GDM1 (cell line): Measurements from ENCODE around the gene RIC1.
A peak's percentile ranks its signal among the peaks of the same experiment; 100 is the strongest.
"Not testable (repeated sequence)": the region's sequence is repeated elsewhere in the genome, so short reads cannot be mapped to it uniquely, and the experiment has no call there.

ENCODE experiments used
- DNase-seq: peaks from one replicate; lab custom pipeline; 2025; lab: John Stamatoyannopoulos, UW

Gene RIC1

GRCh38 chr9:5628530-5629311, at the start of gene RIC1:
Gene RIC1 (plus strand): TSS chr9:5629107. CDS start chr9:5629310, 203 bp downstream.
- DNase-seq: peak; percentile 94

- DNase-seq: no peak
These were observed 49.0 kb upstream of the RIC1 start for GRCh38 chr9:5579881-5580280.

DNA sequence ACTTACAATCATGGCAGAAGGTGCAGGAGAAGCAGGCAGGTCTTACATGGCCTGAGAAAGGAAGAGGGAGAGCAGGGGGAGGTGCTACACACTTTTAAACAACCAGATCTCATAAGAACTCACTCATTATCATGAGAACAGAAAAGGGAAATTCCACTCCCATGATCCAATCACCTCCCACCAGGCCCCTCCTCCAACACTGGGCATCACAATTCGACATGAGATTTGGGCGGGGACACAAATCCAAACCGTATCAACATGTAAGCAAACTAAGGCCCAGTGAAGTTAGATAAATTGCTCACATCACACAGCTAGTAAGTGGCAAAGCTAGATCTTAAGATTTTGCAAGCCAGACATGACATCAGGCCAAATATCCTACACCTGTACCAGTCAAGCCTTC, 48.3 kb upstream of the RIC1 start:
- DNase-seq: no peak

DNA sequence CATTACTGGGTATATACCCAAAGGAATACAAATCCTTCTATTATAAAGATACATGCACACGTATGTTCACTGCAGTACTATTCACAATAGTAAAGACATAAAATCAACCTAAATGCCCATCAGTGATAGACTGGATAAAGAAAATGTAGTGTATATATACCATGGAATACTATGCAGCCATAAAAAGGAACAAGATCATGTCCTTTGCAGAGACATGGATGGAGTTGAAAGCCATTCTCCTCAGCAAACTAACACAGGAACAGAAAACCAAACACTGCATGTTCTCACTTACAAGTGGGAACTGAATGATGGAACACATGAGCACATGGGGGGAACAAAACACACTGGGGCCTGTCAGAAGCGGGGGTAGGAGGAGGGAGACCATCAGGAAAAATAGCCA, 47.2 kb upstream of the RIC1 start:
- not testable (repeated sequence) for DNase-seq

DNA sequence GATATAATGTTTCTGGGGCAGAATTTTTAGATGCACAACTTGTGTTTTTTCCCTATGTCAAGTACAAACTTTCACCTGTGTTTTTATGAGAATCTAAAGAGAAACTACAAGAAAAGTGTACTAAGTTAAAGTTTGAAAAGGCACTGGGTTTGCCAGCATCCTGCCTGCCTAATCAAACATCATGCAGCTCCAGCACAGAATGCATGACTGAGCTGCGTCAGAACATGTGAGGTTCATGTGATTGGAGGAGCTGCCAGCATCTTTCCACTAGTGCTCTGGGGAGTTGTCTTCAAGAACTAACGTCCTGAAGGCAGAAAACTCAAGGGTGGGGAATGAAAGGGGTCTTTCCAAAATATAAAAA, 46.1 kb upstream of the RIC1 start:
- no peak for DNase-seq

DNA sequence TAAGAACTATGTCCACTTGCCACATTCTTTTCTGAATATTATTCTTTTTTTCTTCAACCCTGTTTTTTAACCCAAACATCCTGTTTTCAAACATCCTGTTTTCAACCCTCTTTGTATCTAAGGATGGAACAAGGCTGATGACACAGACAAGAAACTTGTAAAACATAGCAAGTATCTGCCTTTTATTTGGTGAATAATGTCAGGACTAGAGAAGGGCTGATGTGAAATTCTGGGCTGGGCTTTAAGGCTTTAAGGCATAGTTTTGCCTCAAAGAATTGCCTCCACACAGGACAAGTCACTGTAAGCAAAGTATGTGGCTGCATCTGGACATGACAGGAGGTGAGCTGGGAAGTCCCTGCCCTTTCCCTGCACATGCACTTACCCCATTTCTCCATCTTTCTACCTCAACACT, 42.5 kb upstream of the RIC1 start:
- no peak for DNase-seq

DNA sequence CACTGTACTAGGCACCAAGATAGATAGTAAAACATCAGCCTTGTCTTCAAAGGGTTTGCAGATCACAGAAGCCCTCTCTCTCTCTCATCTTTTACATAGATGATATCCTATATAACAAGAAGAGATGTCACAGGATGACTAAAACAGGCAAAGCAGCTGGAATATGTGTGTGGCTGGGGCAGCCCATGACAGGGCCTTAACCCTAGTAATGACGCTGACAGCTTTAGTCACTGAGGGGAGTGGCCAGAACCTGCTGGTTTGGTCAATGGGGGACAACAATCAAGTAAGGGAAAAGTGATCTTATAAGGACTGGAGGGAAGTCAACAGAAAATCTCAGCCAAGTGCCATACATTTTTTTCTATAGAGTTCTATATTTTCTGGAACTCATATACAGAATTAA, 41.9 kb upstream of the RIC1 start:
- DNase-seq: no peak

- no peak for DNase-seq
These were observed 36.7 kb upstream of the RIC1 start for GRCh38 chr9:5592231-5592630.

GRCh38 chr9:5592904-5593303, 36.0 kb upstream of the RIC1 start:
- DNase-seq: no peak

GRCh38 chr9:5593904-5594303, 35.0 kb upstream of the RIC1 start:
- no peak for DNase-seq

DNA sequence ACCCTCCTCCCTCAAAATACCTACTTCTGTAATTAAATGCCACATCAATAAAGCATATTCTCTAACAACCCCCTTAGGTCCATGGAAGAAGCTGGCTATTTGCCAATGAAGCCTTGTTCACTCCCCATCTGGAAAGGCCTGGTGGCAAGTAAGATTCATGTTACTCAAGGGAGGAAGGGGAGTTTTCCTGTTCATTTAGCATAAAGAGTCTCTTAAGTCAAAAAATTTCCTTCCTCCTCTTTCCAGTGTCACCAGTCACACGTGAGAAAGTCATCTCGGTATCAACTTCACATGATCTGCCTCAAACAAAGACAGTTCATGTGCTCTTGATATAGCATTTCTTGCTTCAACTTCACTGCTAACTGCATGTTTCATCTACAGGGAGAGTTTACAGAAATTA, 32.7 kb upstream of the RIC1 start:
- no peak for DNase-seq

- DNase-seq: no peak
These were observed 20.3 kb upstream of the RIC1 start for GRCh38 chr9:5608298-5609225.

DNA sequence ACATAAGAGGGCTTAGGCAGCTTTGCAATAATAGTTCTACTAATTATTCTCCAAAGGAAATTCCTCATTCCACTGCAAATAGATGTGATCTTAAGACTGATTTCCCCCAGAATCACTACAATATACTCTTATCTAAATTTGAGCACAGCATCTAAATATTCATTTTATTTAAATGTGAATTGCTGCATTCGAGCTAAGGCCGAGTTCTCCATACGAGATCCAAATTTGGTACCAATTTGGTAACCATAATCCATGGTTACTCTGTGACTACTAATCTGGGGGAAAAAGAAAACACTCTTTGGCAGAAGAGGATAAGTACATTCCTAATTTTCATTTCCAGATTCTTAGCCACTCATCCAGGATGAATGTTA, 19.7 kb upstream of the RIC1 start:
- DNase-seq: no peak

GRCh38 chr9:5610491-5610890, 18.4 kb upstream of the RIC1 start:
- no peak for DNase-seq

GRCh38 chr9:5611321-5612184, 17.4 kb upstream of the RIC1 start:
- DNase-seq: no peak

GRCh38 chr9:5612185-5612530, 16.7 kb upstream of the RIC1 start:
- DNase-seq: no peak

DNA sequence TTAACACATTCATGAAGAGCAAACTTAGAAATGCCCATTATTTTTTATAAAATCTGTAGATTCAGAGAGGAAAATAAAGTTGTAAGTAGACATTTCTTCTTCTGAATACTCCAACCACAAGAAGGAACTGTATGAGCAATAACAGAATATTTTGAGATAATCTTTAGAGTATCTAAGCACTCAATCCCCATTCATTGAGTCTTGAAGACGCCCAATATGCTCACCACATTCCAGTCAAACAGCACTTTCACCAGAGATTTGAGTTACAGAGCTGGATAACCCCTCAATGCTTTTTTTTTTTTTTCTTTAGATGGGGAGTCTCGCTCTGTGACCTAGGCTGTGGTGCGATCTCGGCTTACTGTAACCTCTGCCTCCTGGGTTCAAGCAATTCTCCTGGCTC, 14.7 kb upstream of the RIC1 start:
- no peak for DNase-seq

DNA sequence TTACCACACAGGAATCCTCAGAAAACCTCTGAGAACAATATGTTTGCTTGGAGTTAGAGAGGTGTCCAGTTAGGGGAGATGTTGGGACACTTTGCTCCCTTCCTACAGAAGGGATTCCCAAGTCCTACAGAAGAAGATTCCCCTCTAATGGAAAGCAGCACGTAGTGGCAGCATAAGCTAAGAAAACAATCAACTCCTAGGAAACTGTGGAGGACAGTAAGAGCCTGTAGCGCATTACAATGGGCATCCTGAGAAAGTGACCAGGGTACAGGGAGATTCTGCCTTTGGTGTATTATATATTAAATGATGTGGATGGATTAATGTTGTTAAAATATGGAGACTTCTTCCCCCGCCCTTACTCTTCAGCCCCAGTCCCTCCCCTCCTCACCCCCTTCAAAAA, 13.9 kb upstream of the RIC1 start:
- DNase-seq: no peak

DNA sequence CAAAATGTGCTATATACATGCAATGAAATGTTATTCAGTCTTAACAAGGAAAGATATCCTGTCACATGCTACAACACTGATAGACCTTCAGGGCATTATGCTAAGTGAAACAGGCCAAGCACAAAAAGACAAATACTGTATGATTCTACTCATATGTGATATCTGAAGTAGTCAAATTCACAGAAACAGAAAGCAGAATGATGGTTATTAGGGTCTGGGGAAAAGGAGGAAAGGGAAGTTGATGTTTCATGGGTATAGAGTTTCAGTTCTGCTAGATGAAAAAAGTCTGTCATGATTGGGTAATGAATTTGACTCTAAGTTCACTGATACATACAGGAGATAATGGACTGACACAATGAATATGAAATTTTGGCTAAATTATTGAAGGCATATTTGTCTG, 11.2 kb upstream of the RIC1 start:
- DNase-seq: no peak

DNA sequence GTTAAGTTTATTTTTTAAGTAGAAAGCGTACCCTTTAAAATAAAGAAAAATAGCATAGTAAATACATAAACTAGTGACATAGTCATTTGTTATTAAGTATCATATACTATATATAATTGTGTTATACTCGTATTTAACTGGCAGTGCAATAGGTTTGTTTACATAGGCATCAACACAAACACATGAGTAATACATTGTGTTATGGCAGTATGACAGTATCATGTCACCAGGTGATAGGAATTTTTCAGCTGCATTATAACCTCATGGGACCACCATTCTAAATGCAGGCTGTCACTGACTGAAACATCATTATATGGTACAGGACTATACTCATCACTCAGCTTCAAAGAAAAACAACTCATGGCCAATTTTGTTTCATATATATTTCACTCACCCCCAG, 8.4 kb upstream of the RIC1 start:
- no peak for DNase-seq

DNA sequence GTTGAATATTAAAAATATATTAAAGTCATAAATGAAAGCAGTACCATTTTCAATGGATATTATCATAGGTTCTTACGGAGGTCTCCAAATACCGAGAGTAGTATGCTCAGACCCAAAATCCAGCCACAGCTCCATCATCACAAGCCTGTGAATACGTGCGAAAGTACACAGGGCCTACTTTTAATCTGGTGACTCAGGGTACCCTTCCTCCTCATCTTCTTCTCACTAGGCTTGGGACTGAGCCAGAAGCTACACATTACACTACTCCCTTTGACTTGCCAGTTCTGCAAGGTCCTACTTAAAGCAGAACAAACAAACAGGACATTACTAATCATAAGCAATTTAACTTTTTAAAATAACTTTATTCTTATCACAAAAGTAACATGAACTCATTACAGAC, 7.6 kb upstream of the RIC1 start:
- DNase-seq: no peak

DNA sequence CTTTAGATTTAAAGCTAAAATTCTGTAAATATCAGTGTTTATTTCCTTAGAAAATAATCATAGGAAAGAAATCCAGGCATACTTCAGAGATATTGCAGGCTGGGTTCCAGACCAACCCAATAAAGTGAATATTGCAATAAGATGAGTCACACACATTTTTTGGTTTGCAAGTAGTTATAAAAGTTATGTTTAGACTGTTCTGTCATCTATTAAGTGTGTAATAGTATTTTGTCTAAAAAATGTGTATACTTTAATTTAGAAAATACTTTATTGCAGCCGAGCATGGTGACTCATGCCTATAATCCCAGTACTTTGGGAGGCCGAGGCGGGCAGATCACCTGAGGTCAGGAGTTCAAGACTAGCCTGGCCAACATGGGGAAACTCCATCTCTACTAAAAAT, 6.9 kb upstream of the RIC1 start:
- no peak for DNase-seq

GRCh38 chr9:5624655-5625054, 4.3 kb upstream of the RIC1 start:
- DNase-seq: no peak
